Endothelial cell of umbilical vein (primary cell): ENCODE results near the gene SERPINA7. TPM values are rescaled to one million over a fixed set of nuclear protein-coding genes. Genes with fewer than 3 reads are reported as not detected.

Source experiments
- Bru-seq: library from RNA; stranded (reverse); fragments of 400-500 nt; gene quantifications from one replicate; lab custom pipeline; 2021; lab: Mats Ljungman, UMichigan
- BruChase-seq, 2 experiments: library from RNA; stranded (reverse); fragments of 400-500 nt; gene quantifications; one replicate each; lab custom pipeline; 2021; lab: Mats Ljungman, UMichigan
- BruUV-seq: library from RNA; stranded (reverse); fragments of 400-500 nt; replicated peaks from 2 replicates; lab custom pipeline; 2021; lab: Mats Ljungman, UMichigan
- CTCF ChIA-PET: fragments of 300-600, 350-600 bp; sonication (Branson Sonifier 250); formaldehyde crosslinking; loops from one replicate; lab custom pipeline; 2021; ENCODE audit warnings: antibody characterized with exemption, inconsistent platforms; lab: Charles Lee
- POLR2A ChIA-PET: fragments of 300-600, 350-600 bp; sonication (Branson Sonifier 250); formaldehyde crosslinking; loops from one replicate; lab custom pipeline; 2021; ENCODE audit warnings: antibody characterized with exemption, inconsistent platforms; lab: Charles Lee
- DNase-seq: peaks from one replicate; pipeline ENCODE4 v3.0.0-alpha.2; 2011; ENCODE audit warnings: low read depth, low spot score
- FAIRE-seq: peaks from 2 replicates; lab custom pipeline; 2011; peaks lifted over from hg19 to GRCh38; lab: Jason Lieb, UNC
- H2AFZ ChIP-seq: 2 replicates; pipeline ENCODE4 v1.6.0; 2012; ENCODE audit warnings: low read depth, low read length, control low read depth, inconsistent platforms
- H3K27ac ChIP-seq: 2 replicates; pipeline ENCODE4 v1.5.1; 2011; ENCODE audit warnings: low read depth, mild to moderate bottlenecking, control low read depth, low read length, moderate library complexity; ENCODE audit not compliant: insufficient read depth
- H3K27me3 ChIP-seq, 2 experiments: 2 replicates each; pipeline versions ENCODE4 v1.6.0 to v1.6.1; 2011; ENCODE audit warnings: low read length in 2 of 2, mixed read lengths in 1 of 2; ENCODE audit not compliant: control insufficient read depth in 2 of 2, insufficient read depth in 2 of 2
- H3K36me3 ChIP-seq, 2 experiments: 2 replicates in 1 of 2; 3 replicates in 1 of 2; pipeline ENCODE4 v1.5.1; 2011; ENCODE audit warnings: low read length in 2 of 2, mild to moderate bottlenecking in 1 of 2, moderate library complexity in 1 of 2; ENCODE audit not compliant: control insufficient read depth in 2 of 2, insufficient read depth in 2 of 2; ENCODE audit errors: extremely low read depth in 1 of 2
- H3K4me1 ChIP-seq: 3 replicates; pipeline ENCODE4 v1.5.1; 2011; ENCODE audit warnings: mild to moderate bottlenecking, low read length; ENCODE audit not compliant: control insufficient read depth, insufficient read depth; ENCODE audit errors: extremely low read depth
- H3K4me2 ChIP-seq: 2 replicates; pipeline ENCODE4 v1.6.1; 2011; ENCODE audit warnings: low read length, control low read depth, mixed read lengths; ENCODE audit not compliant: insufficient read depth
- H3K4me3 ChIP-seq, 3 experiments: fragments of 200-600 bp in 1 of 3; sonication (generic), shearing (Covaris generic) in 1 of 3; replicated peaks in 1 of 3; 2 replicates each; pipeline ENCODE4 v1.5.1; 2011 to 2016; ENCODE audit warnings: control low read depth in 3 of 3, low read length in 3 of 3, mild to moderate bottlenecking in 2 of 3, inconsistent platforms in 1 of 3, low read depth in 1 of 3, moderate library complexity in 1 of 3; ENCODE audit not compliant: insufficient read depth in 1 of 3
- H3K79me2 ChIP-seq: 2 replicates; pipeline ENCODE4 v1.6.0; 2012; ENCODE audit warnings: low read length, inconsistent platforms; ENCODE audit not compliant: control insufficient read depth, insufficient read depth
- H3K9ac ChIP-seq: replicated peaks from 2 replicates; pipeline ENCODE3; 2011; ENCODE audit warnings: low read length, control low read depth; ENCODE audit not compliant: insufficient read depth; ENCODE audit errors: extremely low read depth
- H3K9me1 ChIP-seq: replicated peaks from 3 replicates; pipeline ENCODE4 v1.6.0; 2011; ENCODE audit warnings: mild to moderate bottlenecking, low read length; ENCODE audit not compliant: control insufficient read depth, insufficient read depth; ENCODE audit errors: extremely low read depth
- H3K9me3 ChIP-seq: replicated peaks from 2 replicates; pipeline ENCODE4 v1.5.1; 2012; ENCODE audit warnings: low read length, inconsistent platforms; ENCODE audit not compliant: control insufficient read depth, insufficient read depth
- H4K20me1 ChIP-seq: replicated peaks from 2 replicates; pipeline ENCODE3; 2011; ENCODE audit warnings: mild to moderate bottlenecking, low read length; ENCODE audit not compliant: control insufficient read depth, insufficient read depth; ENCODE audit errors: extremely low read depth
- EZH2 ChIP-seq: IDR thresholded peaks from 2 replicates; pipeline ENCODE4 v1.6.1; 2012; ENCODE audit warnings: borderline replicate concordance, low read depth, mild to moderate bottlenecking, moderate library complexity, low read length, inconsistent platforms; ENCODE audit not compliant: severe bottlenecking
- FOS ChIP-seq: IDR thresholded peaks from 2 replicates; pipeline ENCODE4 v1.6.1; 2011; ENCODE audit warnings: mild to moderate bottlenecking, low read length, moderate library complexity, borderline replicate concordance; ENCODE audit not compliant: insufficient read depth
- GATA2 ChIP-seq: IDR thresholded peaks from 2 replicates; pipeline ENCODE4 v1.7.0; 2011; ENCODE audit warnings: low read depth, mild to moderate bottlenecking, moderate library complexity, mixed read lengths, low read length; ENCODE audit not compliant: insufficient read length, insufficient read depth
- JUN ChIP-seq: IDR thresholded peaks from 2 replicates; pipeline ENCODE4 v1.6.1; 2011; ENCODE audit warnings: borderline replicate concordance, low read depth; ENCODE audit not compliant: insufficient read length, insufficient read depth
- MYC ChIP-seq: IDR thresholded peaks from one replicate; pipeline ENCODE4 v1.6.1; 2011; ENCODE audit warnings: mild to moderate bottlenecking, low read depth, low read length
- POLR2AphosphoS5 ChIP-seq: IDR thresholded peaks from 2 replicates; pipeline ENCODE4 v1.6.1; 2012; ENCODE audit warnings: low read depth, mild to moderate bottlenecking, control low read depth, low read length, moderate library complexity; ENCODE audit not compliant: insufficient read depth
- dilution Hi-C: fragments of 300-500 bp; cut with MboI; formaldehyde crosslinking; loops from one replicate; pipeline ENCODE4 v1.15.0; 2019; ENCODE audit warnings: low sequenced_read_pairs; ENCODE audit not compliant: extremely low pct_ligation_motif_present
- intact Hi-C: fragments of 100-400 bp; cut with micrococcal nuclease; formaldehyde crosslinking; loops from one replicate; pipeline ENCODE4 v1.10.0; 2022
- long read RNA-seq: library from polyadenylated mRNA; stranded (forward); transcript quantifications from one replicate; pipeline ENCODE4 v2.0.0, GENCODE V29; 2021
- polyA minus RNA-seq, 3 experiments: library from RNA; depleted of rRNA, polyadenylated mRNA; stranded (reverse); fragments of >200 nt; gene quantifications; 1 replicate in 1 of 3; 2 replicates in 2 of 3; pipeline ENCODE4 v1.2.3, GENCODE V29; 2011
- polyA plus RNA-seq, 4 experiments: library from polyadenylated mRNA; depleted of rRNA in 3 of 4; stranded (reverse) in 3 of 4; unstranded in 1 of 4; fragments of >200 nt; gene quantifications; 2 replicates each; pipeline versions ENCODE4 v1.2.1 to v1.2.3, GENCODE V29; 2011 to 2012; ENCODE audit warnings: missing spikeins in 1 of 4
- total RNA-seq: library from RNA; stranded (reverse); gene quantifications from 2 replicates; pipeline ENCODE4 v1.2.3, GENCODE V29; 2021
- TF ChIP-seq, protein P1 (sequence below): IDR thresholded peaks from 2 replicates; pipeline ENCODE4 v1.6.1; 2011; ENCODE audit not compliant: insufficient read depth, insufficient read length

SERPINA7 gene, protein sequence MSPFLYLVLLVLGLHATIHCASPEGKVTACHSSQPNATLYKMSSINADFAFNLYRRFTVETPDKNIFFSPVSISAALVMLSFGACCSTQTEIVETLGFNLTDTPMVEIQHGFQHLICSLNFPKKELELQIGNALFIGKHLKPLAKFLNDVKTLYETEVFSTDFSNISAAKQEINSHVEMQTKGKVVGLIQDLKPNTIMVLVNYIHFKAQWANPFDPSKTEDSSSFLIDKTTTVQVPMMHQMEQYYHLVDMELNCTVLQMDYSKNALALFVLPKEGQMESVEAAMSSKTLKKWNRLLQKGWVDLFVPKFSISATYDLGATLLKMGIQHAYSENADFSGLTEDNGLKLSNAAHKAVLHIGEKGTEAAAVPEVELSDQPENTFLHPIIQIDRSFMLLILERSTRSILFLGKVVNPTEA
- total RNA-seq (not detected in 2 replicates), polyA plus RNA-seq (not detected in 2 replicates), polyA minus RNA-seq (not detected in 2 replicates), Bru-seq, nascent RNA (not detected), BruChase-seq, experiment 1, labeled RNA remaining after a 6-hour chase (not detected), BruChase-seq, experiment 2, labeled RNA remaining after a 2-hour chase (not detected)
- not detected in 2 replicates for polyA plus RNA-seq (2011; cell fraction: cytosol; rRNA removed)
- not detected in 2 replicates for polyA plus RNA-seq (2011; cell fraction: nucleus; rRNA removed)
- polyA plus RNA-seq (2012), result not detected in 2 replicates
- not detected for polyA minus RNA-seq (2011; cell fraction: cytosol; rRNA and poly(A)+ RNA removed)
- polyA minus RNA-seq (2011; cell fraction: nucleus; rRNA and poly(A)+ RNA removed), result not detected in 2 replicates
- long read RNA-seq, result 0 reads

- dilution Hi-C loops (no loop called here), intact Hi-C loops (no loop called here)
- H3K9me1 ChIP-seq, result no peaks in the 10 kb centered on the region
- no peaks in the 10 kb centered on the region for H3K27me3 ChIP-seq
- no TSS peak for BruUV-seq
- H3K27ac ChIP-seq, result no peak within 1 kb of the TSS
- no peak within 1 kb of the TSS for H3K9ac ChIP-seq
- CTCF ChIA-PET, result no interaction called here
- no peak within 1 kb of the TSS for H2AFZ ChIP-seq
- DNase-seq, result no peak
- H3K4me1 ChIP-seq, result no peaks in the 10 kb centered on the region
- H3K4me2 ChIP-seq, result no peak within 1 kb of the TSS
- TF ChIP-seq, protein P1, sequence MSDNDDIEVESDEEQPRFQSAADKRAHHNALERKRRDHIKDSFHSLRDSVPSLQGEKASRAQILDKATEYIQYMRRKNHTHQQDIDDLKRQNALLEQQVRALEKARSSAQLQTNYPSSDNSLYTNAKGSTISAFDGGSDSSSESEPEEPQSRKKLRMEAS, result no peak
- TF ChIP-seq EZH2 (no peak), MYC (no peak), FOS (no peak), JUN (no peak), GATA2 (no peak), POLR2AphosphoS5 (no peak)
- no peaks in the 10 kb centered on the region for H3K9me3 ChIP-seq
- POLR2A ChIA-PET, result no interaction called here
- no peaks in the 10 kb centered on the region for H3K79me2 ChIP-seq
- H3K36me3 ChIP-seq, result no peaks in the 10 kb centered on the region
- no peaks in the 10 kb centered on the region for H4K20me1 ChIP-seq
- no peak within 1 kb of the TSS for H3K4me3 ChIP-seq
- no peak for FAIRE-seq
These were observed at the start of gene SERPINA7 for GRCh38 chrX:106038625-106039024. SERPINA7 (minus strand) TSS chrX:106038727; CDS start chrX:106037058, 1,669 bp downstream.
